ENCODE results near the gene CACNA1H. TPM values are rescaled to one million over a fixed set of nuclear protein-coding genes. Genes with fewer than 3 reads are reported as not detected.
"Not testable (repeated sequence)": the region's sequence is repeated elsewhere in the genome, so short reads cannot be mapped to it uniquely, and the experiment has no call there.

CACNA1H gene
- total RNA-seq, 2 experiments from 2014 or later: 0.27 to 0.34 TPM

DNA sequence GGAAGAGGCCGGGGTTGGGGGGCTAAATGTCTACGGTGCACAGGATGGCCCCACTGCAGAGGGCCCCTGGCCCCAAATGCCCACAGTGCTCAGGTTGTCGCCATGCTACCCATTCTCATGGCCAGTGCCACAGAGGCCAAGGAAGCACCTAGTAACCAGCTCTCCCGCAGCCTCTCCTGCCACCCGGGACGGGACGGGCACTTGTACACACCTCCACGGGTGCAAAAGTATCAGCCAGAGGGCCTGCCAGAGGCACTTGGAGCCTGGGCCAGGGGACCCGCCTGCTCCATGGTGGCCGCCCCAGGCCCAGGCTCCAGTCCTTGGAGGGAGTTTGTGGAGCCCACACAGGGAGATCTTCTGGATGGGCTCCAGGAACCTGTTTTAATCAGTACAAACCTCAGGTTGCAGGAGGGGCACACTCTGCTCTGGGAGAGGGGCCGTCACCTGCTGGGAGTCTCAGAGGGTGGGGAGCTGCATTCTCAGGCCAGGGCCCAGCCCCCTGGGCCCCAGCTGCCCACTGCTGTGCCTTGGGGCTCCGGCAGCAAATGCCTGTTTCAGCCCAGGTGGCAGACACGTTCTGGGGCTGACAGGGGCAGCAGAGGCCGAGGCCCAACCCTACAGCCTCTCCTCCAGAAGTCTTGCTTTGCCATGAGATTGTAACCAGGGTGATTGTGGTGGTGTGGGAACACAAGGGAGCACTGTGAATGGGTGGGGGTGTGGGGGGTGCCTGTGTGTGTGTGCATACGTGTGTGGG, 110.9 kb downstream of the CACNA1H start:
- H3K36me3 Mint-ChIP-seq (ENCODE audit: low read depth): no peaks in the 10 kb centered on the region
- no peak overlapping the region for H3K4me3 Mint-ChIP-seq
- no peak for ATAC-seq
- intact Hi-C loops (cut with micrococcal nuclease): no loop called here
- TF ChIP-seq, protein P1, sequence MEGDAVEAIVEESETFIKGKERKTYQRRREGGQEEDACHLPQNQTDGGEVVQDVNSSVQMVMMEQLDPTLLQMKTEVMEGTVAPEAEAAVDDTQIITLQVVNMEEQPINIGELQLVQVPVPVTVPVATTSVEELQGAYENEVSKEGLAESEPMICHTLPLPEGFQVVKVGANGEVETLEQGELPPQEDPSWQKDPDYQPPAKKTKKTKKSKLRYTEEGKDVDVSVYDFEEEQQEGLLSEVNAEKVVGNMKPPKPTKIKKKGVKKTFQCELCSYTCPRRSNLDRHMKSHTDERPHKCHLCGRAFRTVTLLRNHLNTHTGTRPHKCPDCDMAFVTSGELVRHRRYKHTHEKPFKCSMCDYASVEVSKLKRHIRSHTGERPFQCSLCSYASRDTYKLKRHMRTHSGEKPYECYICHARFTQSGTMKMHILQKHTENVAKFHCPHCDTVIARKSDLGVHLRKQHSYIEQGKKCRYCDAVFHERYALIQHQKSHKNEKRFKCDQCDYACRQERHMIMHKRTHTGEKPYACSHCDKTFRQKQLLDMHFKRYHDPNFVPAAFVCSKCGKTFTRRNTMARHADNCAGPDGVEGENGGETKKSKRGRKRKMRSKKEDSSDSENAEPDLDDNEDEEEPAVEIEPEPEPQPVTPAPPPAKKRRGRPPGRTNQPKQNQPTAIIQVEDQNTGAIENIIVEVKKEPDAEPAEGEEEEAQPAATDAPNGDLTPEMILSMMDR (IDR thresholded peaks at IDR 0.05): no peak
- peaks cover 3% of the 10 kb centered on the region for H3K4me1 Mint-ChIP-seq (ENCODE audit: low read depth)
- no peak for DNase-seq
- peaks cover 4% of the 10 kb centered on the region for H3K9me3 Mint-ChIP-seq
- CTCF ChIA-PET: no interaction called here
- peaks cover 21% of the 10 kb centered on the region for H3K27me3 Mint-ChIP-seq
- no peak overlapping the region for H3K27ac Mint-ChIP-seq
- POLR2A ChIA-PET: no interaction called here

DNA sequence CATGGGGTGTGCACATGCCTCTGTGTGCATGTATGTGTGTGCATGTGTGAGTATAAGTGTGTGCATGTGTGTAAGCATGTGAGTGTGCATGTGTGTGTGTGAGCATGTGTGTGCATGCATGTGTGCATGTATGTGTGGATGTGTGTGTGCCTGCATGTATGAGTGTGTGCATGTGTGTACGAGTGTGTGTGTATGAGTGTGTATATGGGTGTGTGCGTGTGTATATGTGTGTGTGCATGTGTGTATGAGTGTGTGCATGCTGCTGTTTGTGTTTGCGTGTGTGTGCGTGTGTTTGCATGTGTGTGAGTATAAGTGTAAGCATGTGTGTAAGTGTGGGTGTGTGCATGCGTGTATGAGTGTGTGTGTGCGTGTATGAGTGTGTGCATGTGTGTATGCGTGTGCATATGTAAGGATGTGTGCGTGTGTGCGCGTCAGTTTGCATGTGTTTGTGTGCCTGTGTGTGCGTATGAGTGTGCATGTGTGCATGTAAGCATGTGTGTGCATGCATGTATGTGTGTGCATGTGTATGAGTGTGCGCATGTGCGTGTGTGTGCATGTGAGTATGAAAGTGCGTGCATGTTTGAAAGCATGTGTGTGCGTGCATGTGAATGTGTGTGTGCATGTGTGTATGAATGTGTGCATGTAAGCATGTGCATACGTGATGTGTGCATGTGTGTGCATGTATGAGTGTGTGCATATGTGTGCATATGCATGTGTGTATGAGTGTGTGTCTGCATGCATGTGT, 111.6 kb downstream of the CACNA1H start:
- H3K4me1 Mint-ChIP-seq (ENCODE audit: low read depth): no peaks in the 10 kb centered on the region
- no peak overlapping the region for H3K27ac Mint-ChIP-seq
- no peaks in the 10 kb centered on the region for H3K36me3 Mint-ChIP-seq (ENCODE audit: low read depth)
- H3K27me3 Mint-ChIP-seq: peaks cover 17% of the 10 kb centered on the region
- CTCF ChIA-PET: no interaction called here
- ATAC-seq (no peak), DNase-seq (no peak)
- peaks cover 4% of the 10 kb centered on the region for H3K9me3 Mint-ChIP-seq
- H3K4me3 Mint-ChIP-seq: no peak overlapping the region
- POLR2A ChIA-PET: no interaction called here
- TF ChIP-seq, protein P1 (IDR thresholded peaks at IDR 0.05): no peak
- intact Hi-C loops (cut with micrococcal nuclease): no loop called here

DNA sequence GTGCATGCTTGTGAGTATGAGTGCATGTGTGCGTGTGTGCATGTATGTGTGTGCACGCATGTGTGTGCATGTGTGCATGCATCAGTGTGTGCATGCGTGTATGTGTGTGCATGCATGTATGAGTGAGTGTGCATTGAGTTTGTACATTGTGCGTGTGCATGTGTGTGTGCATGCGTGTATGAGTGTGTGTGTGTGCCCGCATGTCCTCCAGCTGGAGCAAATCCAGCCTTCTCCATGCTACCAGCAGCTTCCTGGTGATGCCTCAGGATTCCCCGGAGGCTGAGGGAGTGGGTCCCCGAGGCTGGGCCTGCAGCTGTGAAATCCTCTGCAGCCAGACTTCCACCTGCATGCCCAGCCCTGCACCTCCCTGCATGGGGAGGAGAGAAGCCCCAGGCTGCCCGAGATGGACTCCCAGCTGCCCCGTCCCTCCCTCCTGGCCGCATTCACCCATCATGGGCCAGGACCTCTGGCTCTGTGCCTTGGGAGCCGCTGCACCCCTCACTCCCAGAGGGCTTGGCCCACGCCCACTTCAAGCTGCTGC, 112.3 kb downstream of the CACNA1H start:
- no peak overlapping the region for H3K4me3 Mint-ChIP-seq
- POLR2A ChIA-PET: no interaction called here
- intact Hi-C loops (cut with micrococcal nuclease): no loop called here
- peaks cover 4% of the 10 kb centered on the region for H3K9me3 Mint-ChIP-seq
- CTCF ChIA-PET: no interaction called here
- H3K27me3 Mint-ChIP-seq: peaks cover 14% of the 10 kb centered on the region
- DNase-seq (no peak), ATAC-seq (no peak)
- no peak overlapping the region for H3K27ac Mint-ChIP-seq
- no peaks in the 10 kb centered on the region for H3K36me3 Mint-ChIP-seq (ENCODE audit: low read depth)
- TF ChIP-seq, protein P1 (IDR thresholded peaks at IDR 0.05): no peak
- H3K4me1 Mint-ChIP-seq (ENCODE audit: low read depth): no peaks in the 10 kb centered on the region

DNA sequence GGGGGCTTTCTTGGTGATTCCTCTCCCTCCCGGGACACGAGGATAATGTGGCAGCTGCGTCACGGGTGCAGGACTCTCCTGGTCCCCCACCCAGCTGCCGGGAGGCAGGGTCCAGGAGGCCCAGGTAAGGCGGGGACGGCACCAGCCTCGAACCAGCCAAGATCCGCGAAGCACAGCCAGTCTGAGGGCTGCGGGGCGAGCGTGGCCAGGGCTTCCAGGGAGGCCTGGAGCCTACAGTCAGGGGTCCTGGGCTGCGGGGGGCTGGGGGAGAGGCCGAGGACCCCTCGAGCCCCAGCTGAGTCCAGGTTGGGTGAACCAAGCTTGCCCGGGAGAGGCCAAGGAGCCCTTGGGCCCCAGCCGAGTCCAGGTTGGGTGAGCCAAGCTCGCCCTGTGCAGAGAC, 112.9 kb downstream of the CACNA1H start:
- intact Hi-C loops (cut with micrococcal nuclease): no loop called here
- H3K4me1 Mint-ChIP-seq (ENCODE audit: low read depth): no peaks in the 10 kb centered on the region
- no peaks in the 10 kb centered on the region for H3K36me3 Mint-ChIP-seq (ENCODE audit: low read depth)
- ChIA-PET POLR2A (no interaction called here), CTCF (no interaction called here)
- TF ChIP-seq, protein P1 (IDR thresholded peaks at IDR 0.05): no peak
- no peak overlapping the region for H3K4me3 Mint-ChIP-seq
- H3K27ac Mint-ChIP-seq: no peak overlapping the region
- DNase-seq (no peak), ATAC-seq (no peak)
- peaks cover 4% of the 10 kb centered on the region for H3K9me3 Mint-ChIP-seq
- H3K27me3 Mint-ChIP-seq: peaks cover 9% of the 10 kb centered on the region

DNA sequence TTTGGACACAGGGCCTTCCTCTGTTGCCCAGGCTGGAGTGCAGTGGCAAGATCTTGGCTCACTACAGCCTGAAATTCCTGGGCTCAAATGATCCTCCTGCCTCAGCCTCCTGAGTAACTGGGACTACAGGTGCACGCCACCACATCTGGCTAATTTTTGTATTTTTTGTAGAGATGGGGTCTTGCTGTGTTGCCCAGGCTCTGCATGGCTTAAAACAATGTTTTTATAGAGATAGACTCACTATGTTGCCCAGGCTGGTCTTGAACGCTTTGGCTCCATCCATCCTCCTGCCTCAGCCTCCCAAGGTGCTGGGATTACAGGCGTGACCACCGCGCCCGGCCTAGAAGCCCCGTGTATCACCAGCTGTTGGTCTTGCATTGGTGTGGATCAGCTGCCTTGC, 116.5 kb downstream of the CACNA1H start:
- H3K4me1 Mint-ChIP-seq (ENCODE audit: low read depth); H3K27me3 Mint-ChIP-seq; intact Hi-C loops (cut with micrococcal nuclease); H3K9me3 Mint-ChIP-seq; H3K36me3 Mint-ChIP-seq (ENCODE audit: low read depth); DNase-seq; CTCF ChIA-PET; ATAC-seq; H3K27ac Mint-ChIP-seq; H3K4me3 Mint-ChIP-seq: not testable (repeated sequence)
- POLR2A ChIA-PET: interaction anchor here (0.7 kb wide), 1 partner anchor 8 kb away, joined by 3 read pairs; no protein-coding TSS in a partner anchor

Data from activated CD8-positive, alpha-beta T cell treated with anti-CD3 and anti-CD28 coated beads for 36 hours (primary cell).